ENCODE measurements around the gene FRMD4A.
"Not testable (repeated sequence)": the region's sequence is repeated elsewhere in the genome, so short reads cannot be mapped to it uniquely, and the experiment has no call there.

The FRMD4A gene

DNA sequence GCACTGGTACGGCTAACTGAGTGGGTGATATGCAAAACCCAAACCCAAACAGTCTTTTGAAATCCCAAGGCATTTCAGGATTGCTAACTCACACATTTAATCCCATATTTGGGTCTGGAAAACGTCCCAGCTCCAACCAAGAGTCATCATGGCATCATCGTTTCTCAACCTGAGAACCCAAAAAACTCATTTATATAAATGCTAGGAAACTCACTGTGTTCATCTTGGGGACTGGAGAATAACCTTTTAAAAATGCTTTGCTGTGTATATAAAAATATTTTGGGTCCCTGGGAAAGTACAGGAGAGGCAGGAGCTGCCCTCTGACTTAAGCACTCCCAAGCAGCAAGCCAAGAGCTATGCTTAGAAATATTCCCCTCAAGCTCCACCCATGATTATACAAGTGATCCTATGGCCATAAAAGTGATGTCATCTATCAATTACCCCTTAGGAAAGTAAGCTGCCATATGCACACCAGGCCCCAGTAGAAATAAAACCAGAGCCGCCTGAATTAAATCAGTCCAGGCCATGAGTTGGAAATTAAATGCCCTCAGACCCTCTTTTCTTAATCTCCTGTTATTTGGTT, 352.1 kb downstream of the FRMD4A start:
- DNase-seq (ENCODE audit: low spot score) = no peak

GRCh38 chr10:13977861-13978532, 352.7 kb downstream of the FRMD4A start:
- no peak for DNase-seq (ENCODE audit: low spot score)

GRCh38 chr10:13973742-13974141, 357.0 kb downstream of the FRMD4A start:
- no peak for DNase-seq (ENCODE audit: low spot score)

DNA sequence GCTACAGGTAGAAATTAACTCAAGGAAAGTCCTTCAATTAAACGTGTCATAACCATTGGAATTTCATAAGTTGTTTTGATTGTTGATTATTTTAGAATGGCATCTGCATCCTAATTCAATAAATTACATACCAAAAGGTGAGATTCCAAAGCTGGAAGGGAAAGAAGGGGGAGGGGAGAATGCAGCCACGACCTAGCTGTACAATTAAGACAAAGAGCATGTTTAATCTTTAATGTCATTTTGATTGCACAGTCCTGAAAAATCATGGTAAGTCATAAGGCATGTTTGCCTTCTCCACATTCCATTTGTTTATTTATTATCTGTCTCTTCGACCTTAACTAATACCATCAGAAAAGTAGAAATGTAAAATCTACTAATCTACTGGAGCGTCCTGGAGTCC, 358.1 kb downstream of the FRMD4A start:
- DNase-seq (ENCODE audit: low spot score) = no peak

GRCh38 chr10:13971601-13972475, 358.9 kb downstream of the FRMD4A start:
- DNase-seq (ENCODE audit: low spot score) = no peak

DNA sequence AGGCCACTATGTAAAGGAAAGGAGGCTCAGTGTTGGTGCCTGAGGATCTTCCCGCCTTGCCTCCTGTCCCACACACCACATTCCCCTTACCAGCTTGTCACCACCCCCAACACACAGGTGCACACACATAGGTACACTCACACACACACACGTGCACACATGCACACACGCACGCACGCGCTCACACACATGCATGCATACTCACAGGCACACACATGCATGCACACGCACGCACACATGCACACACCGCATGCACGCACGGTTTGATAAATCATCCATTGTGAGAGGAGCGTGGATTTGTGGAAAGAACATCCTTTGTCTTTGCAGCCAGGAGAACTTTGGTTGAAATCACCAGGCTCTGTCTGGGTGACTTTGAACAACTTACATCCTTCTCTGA, 359.8 kb downstream of the FRMD4A start:
- no peak for DNase-seq (ENCODE audit: low spot score)

DNA sequence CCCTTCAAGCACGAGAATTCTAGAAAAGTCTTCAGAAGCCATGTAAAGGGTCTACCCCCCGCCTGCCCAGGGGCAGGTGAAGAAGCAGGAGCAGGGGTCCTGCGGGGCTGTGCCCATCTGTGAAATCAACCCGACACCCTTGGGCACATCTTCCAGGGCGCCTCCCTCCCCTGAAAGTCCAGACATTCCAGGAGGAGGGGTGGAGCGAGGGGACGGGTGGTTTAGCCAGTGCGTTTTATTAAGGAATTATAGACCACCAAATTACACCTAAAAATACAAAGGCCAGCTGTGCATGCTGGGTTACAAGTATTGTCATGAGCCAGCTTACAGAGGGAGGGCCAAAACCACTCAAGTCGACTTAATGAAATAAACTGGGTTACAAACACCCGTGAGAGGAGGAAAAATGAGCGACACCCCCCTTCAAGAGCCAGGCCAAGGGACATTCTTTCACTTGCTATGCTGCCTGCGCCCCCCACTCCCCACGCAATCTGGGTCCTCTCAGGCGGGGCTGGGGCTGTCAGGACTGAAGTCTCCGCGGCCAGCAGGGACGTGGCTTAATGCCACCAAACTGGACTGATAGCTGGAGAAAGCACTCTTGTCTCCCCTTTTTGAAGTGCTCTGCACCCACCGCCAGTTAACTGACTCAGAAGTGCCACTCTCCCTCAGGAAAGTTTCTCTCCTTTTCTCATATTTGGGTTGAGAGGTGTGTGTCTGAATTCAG, 360.3 kb downstream of the FRMD4A start:
- no peak for DNase-seq (ENCODE audit: low spot score)

- DNase-seq (ENCODE audit: low spot score) = no peak
These were observed 361.0 kb downstream of the FRMD4A start for GRCh38 chr10:13969792-13970140.

GRCh38 chr10:13969118-13969791, 361.5 kb downstream of the FRMD4A start:
- DNase-seq (ENCODE audit: low spot score) = no peak

DNA sequence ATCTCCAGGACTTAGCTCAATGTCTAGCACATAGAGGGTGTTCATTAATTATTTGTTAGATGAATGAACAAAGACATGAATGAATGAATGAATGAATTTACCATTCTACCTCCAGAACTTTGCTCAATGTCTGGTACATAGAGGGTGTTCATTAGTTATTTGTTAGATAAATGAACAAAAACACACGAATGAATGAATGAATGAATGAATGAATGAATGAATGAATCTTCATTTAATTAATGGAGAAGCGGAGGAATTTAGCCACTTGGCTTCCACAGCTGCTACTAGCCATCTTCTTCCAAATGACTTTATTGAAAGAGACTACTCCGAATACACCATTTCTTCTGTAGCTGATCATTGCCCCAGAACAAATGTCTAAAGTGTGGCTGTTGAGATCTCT, 368.9 kb downstream of the FRMD4A start:
- DNase-seq (ENCODE audit: low spot score) = no peak

DNA sequence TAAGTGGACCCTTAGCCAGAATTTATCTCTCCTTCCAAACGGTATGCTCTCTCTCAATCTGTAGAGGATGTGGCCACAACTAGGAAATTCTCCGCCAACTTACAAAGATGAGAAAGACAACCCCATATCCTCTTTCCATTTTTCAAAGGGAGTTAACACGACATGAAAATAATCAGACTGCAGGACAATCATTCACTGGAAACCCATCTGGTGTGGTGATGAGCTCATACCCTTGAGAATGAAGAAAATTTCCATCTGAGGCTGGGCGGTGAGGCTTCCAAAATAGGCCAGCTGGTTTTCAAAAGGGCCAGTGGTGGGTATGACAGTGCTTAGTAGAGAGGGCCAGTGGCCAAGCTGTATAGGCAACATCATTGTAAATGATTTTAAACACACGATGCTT, 369.6 kb downstream of the FRMD4A start:
- DNase-seq (ENCODE audit: low spot score) = peak; percentile 77

GRCh38 chr10:13960603-13961002, 370.1 kb downstream of the FRMD4A start:
- peak; percentile 23 for DNase-seq (ENCODE audit: low spot score)

DNA sequence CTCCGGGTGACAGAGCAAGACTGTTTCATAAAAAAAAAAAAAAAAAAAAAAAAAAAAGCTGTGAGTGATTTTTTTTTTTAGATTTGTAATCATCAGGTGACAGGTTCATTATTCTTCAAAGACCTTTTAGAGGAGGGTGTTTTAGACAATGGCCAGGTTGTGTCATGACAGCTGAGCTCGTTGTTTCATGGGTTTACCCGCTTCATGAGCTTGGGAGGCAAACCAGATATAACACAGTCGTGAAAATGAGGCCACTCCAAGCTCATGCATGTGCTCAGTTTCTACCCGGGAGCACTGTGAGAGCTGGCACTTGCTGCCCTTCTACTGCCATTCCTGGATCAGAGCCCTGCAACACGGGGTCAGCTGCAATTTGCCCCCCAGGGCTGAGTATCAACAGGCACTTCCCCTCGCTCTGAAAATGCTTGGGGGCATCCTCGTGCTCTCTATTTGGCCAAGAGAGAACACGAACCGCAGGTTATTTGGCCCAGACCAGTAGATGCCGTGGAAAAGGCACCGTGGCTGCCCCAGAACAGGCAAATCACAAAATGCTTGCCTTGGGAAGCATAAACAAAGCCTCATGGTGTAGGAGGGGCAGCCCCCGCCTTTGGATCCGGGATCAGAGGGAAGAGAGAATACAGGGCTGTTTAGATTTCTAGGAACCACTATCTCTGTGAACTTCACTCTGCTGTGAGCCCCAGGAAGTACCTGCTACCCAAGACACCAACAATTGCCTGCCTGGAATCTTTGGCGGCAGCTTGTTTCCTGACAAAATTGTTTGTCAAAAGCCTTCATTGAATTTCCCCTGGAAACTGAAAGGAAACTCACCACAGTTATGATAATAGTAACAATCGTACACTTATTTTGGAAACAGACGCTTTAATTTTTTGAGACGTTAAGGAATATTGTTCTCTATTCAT, 371.0 kb downstream of the FRMD4A start:
- peak; percentile 24 for DNase-seq (ENCODE audit: low spot score)

DNA sequence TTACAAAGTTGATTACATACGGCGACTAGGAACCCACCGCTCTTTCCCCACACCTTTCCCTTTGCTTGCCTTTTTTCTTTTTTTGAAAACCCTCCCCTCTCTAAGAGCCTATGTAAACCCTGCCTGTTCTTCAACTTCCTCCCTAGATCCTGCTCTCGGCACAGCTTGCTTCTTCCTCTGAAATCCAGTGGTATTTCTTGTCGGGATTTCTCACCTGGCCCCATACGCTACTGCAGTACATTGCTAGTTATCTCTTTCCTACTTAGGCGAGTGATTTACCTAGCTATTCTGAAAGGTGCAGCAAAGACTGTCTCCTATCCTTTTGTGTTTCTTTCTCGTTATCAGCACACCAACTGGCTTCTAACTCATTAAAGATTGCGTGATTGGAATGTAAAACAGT, 372.9 kb downstream of the FRMD4A start:
- no peak for DNase-seq (ENCODE audit: low spot score)

DNA sequence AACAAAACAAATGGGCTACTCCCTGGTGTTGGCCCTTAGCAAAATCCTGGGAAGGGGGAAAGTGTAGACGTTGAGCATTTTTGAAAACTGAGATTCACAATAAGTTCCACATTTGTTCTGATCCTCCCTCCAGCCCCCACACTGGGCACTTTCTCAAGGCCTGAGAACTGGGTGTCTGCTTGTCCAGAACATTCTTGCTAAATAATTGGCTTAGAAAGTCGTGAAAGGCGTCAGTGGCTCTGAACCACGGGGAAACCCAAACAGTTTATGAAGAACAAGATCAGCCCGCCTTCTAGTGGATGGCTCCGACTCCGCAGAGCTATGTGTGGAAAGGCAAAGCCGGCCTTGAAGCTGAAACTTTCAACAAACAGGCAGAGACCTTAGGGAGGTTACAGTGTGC, 373.9 kb downstream of the FRMD4A start:
- no peak for DNase-seq (ENCODE audit: low spot score)

GRCh38 chr10:13955409-13956068, 375.2 kb downstream of the FRMD4A start:
- DNase-seq (ENCODE audit: low spot score) = no peak

- not testable (repeated sequence) for DNase-seq (ENCODE audit: low spot score)
These were observed 376.5 kb downstream of the FRMD4A start for GRCh38 chr10:13954195-13954594.

DNA sequence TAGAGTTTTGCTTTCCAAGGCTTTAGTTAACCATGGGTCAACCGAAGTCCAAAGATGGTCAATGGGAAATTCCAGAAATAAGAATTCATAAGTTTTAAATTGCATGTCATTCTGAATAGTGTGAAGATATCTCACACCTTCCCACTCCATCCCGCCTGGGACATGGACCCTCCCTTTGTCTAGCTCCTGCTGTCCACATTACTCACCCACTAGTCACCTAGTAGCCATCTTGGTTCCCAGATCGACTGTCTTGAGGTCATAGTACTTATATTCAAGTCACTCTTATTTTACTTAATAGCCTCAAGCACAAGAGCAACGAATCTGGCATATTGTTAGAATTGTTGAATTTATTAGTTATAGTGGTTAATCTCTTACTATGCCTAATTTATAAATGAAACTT, 377.4 kb downstream of the FRMD4A start:
- peak; percentile 8 for DNase-seq (ENCODE audit: low spot score)

GRCh38 chr10:13950543-13950939, 380.2 kb downstream of the FRMD4A start:
- DNase-seq (ENCODE audit: low spot score) = no peak

- no peak for DNase-seq (ENCODE audit: low spot score)
These were observed 380.7 kb downstream of the FRMD4A start for GRCh38 chr10:13949844-13950542.

Data from kidney capillary endothelial cell (primary cell).